GM12872 (cell line): ENCODE measurements around the gene ARHGAP42.

Experiments
- CTCF ChIP-seq: IDR thresholded peaks from 3 replicates; pipeline ENCODE4 v1.5.1; 2011; ENCODE audit warnings: low read depth, mild to moderate bottlenecking, low read length, moderate library complexity; ENCODE audit not compliant: insufficient read depth

ARHGAP42 gene

GRCh38 chr11:100711984-100712383 is 24.9 kb downstream of the ARHGAP42 start:
- no peak for TF ChIP-seq CTCF

- no peak for TF ChIP-seq CTCF
Observed at GRCh38 chr11:100712583-100712982, 25.5 kb downstream of the ARHGAP42 start.

- TF ChIP-seq CTCF, result no peak
Observed at GRCh38 chr11:100715165-100715761, 28.2 kb downstream of the ARHGAP42 start.

GRCh38 chr11:100716838-100717237 is 29.8 kb downstream of the ARHGAP42 start:
- no peak for TF ChIP-seq CTCF

- TF ChIP-seq CTCF, result no peak
Observed at GRCh38 chr11:100719362-100719761, 32.3 kb downstream of the ARHGAP42 start.

GRCh38 chr11:100719809-100720221 is 32.7 kb downstream of the ARHGAP42 start:
- no peak for TF ChIP-seq CTCF

GRCh38 chr11:100726680-100727079 is 39.6 kb downstream of the ARHGAP42 start:
- no peak for TF ChIP-seq CTCF
